Neural cell (in vitro differentiated cells): Measurements from ENCODE around the gene FAM163B. TPM values are rescaled to one million over a fixed set of nuclear protein-coding genes. Genes with fewer than 3 reads are reported as not detected.

Source experiments
- H2AFZ ChIP-seq: fragments of 200-600, 300-800 bp; sonication (generic), shearing (Covaris generic); 2 replicates; pipeline ENCODE4 v1.6.0; 2014; ENCODE audit warnings: low read depth, mild to moderate bottlenecking, antibody characterized with exemption, low read length, moderate library complexity
- H3F3A ChIP-seq: fragments of 200-600 bp; shearing (Covaris generic); 2 replicates; pipeline ENCODE4 v1.6.1; 2016; ENCODE audit warnings: mild to moderate bottlenecking, moderate library complexity, mixed read lengths, antibody characterized with exemption, low read length; ENCODE audit not compliant: insufficient read depth, poor library complexity, severe bottlenecking
- H3K27ac ChIP-seq: fragments of 200-600, 300-800 bp; sonication (generic), shearing (Covaris generic); 2 replicates; pipeline ENCODE4 v1.5.1; 2014; ENCODE audit warnings: mild to moderate bottlenecking, low read length, moderate library complexity
- H3K27me3 ChIP-seq: fragments of 300-800, 200-600 bp; sonication (generic), shearing (Covaris generic); 2 replicates; pipeline ENCODE4 v1.6.0; 2014; ENCODE audit warnings: mild to moderate bottlenecking, low read depth, low read length, moderate library complexity; ENCODE audit not compliant: insufficient read depth
- H3K36me3 ChIP-seq: fragments of 300-800, 200-600 bp; sonication (generic), shearing (Covaris generic); 2 replicates; pipeline ENCODE4 v1.5.1; 2014; ENCODE audit warnings: mild to moderate bottlenecking, antibody characterized with exemption, low read length, moderate library complexity; ENCODE audit not compliant: insufficient read depth
- H3K4me2 ChIP-seq: fragments of 300-800, 200-600 bp; sonication (generic), shearing (Covaris generic); 2 replicates; pipeline ENCODE4 v1.6.0; 2014; ENCODE audit warnings: mild to moderate bottlenecking, low read length
- H3K4me3 ChIP-seq: fragments of 300-800, 200-600 bp; sonication (generic), shearing (Covaris generic); 2 replicates; pipeline ENCODE4 v1.5.1; 2014; ENCODE audit warnings: mild to moderate bottlenecking, low read length, moderate library complexity
- H3K79me2 ChIP-seq: fragments of 200-600 bp; shearing (Covaris generic); replicated peaks from 2 replicates; pipeline ENCODE4 v1.6.0; 2014; ENCODE audit warnings: mild to moderate bottlenecking, low read length, moderate library complexity; ENCODE audit not compliant: insufficient read depth
- H3K9ac ChIP-seq: fragments of 300-800, 200-600 bp; sonication (generic), shearing (Covaris generic); 2 replicates; pipeline ENCODE4 v1.6.1; 2016; ENCODE audit warnings: mild to moderate bottlenecking, low read length, mixed read lengths
- H3K9me2 ChIP-seq: fragments of 200-600 bp; shearing (Covaris generic); 2 replicates; pipeline ENCODE4 v1.6.1; 2016; ENCODE audit warnings: mild to moderate bottlenecking, low read length, mixed read lengths; ENCODE audit not compliant: insufficient read depth
- H3K9me3 ChIP-seq: fragments of 200-600, 300-800 bp; sonication (generic), shearing (Covaris generic); 2 replicates; pipeline ENCODE4 v1.6.1; 2016; ENCODE audit warnings: mild to moderate bottlenecking, mixed run types, low read length, moderate library complexity, mixed read lengths
- H4K20me1 ChIP-seq: fragments of 200-600 bp; shearing (Covaris generic); 2 replicates; pipeline ENCODE4 v1.6.1; 2016; ENCODE audit warnings: mild to moderate bottlenecking, mixed run types; ENCODE audit not compliant: insufficient read depth
- EP300 ChIP-seq: fragments of 450-650 bp; conservative IDR thresholded peaks from 2 replicates; pipeline ENCODE4 v1.6.1; 2014; ENCODE audit warnings: antibody characterized with exemption, mild to moderate bottlenecking, moderate library complexity; ENCODE audit not compliant: poor library complexity, severe bottlenecking
- EZH2 ChIP-seq: fragments of 200-600, 300-800 bp; shearing (Covaris generic), sonication (generic); IDR thresholded peaks from 2 replicates; pipeline ENCODE4 v1.6.1; 2014; ENCODE audit warnings: antibody characterized with exemption, low read length, borderline replicate concordance, mild to moderate bottlenecking; ENCODE audit not compliant: insufficient read depth, poor library complexity, severe bottlenecking
- MXI1 ChIP-seq: fragments of 450-650 bp; conservative IDR thresholded peaks from 2 replicates; pipeline ENCODE4 v1.6.1; 2014; ENCODE audit warnings: antibody characterized with exemption, mild to moderate bottlenecking; ENCODE audit not compliant: poor library complexity, severe bottlenecking
- POLR2AphosphoS5 ChIP-seq: IDR thresholded peaks from 2 replicates; pipeline ENCODE4 v1.6.1; 2012
- RAD21 ChIP-seq: fragments of 450-650 bp; conservative IDR thresholded peaks from 2 replicates; pipeline ENCODE4 v1.6.1; 2014; ENCODE audit warnings: antibody characterized with exemption, mild to moderate bottlenecking, moderate library complexity
- REST ChIP-seq: IDR thresholded peaks from 2 replicates; pipeline ENCODE4 v1.6.1; 2012; ENCODE audit warnings: borderline replicate concordance
- SMC3 ChIP-seq: fragments of 450-650 bp; conservative IDR thresholded peaks from 2 replicates; pipeline ENCODE4 v1.6.1; 2014; ENCODE audit warnings: antibody characterized with exemption, mild to moderate bottlenecking, moderate library complexity; ENCODE audit not compliant: poor library complexity
- TAF1 ChIP-seq: IDR thresholded peaks from 2 replicates; pipeline ENCODE4 v1.6.1; 2012; ENCODE audit warnings: low read depth
- polyA plus RNA-seq: library from polyadenylated mRNA; depleted of rRNA; stranded (reverse); fragments of >200 nt; gene quantifications from 2 replicates; pipeline ENCODE4 v1.2.3, GENCODE V29; 2014
- TF ChIP-seq, protein P1 (sequence below): fragments of 450-650 bp; IDR thresholded peaks from 2 replicates; pipeline ENCODE4 v1.5.1; 2014; ENCODE audit warnings: antibody characterized with exemption, mild to moderate bottlenecking, moderate library complexity; ENCODE audit not compliant: poor library complexity, severe bottlenecking

FAM163B gene
- polyA plus RNA-seq, 1 donor from 2014 or later, result 1.5 TPM

DNA sequence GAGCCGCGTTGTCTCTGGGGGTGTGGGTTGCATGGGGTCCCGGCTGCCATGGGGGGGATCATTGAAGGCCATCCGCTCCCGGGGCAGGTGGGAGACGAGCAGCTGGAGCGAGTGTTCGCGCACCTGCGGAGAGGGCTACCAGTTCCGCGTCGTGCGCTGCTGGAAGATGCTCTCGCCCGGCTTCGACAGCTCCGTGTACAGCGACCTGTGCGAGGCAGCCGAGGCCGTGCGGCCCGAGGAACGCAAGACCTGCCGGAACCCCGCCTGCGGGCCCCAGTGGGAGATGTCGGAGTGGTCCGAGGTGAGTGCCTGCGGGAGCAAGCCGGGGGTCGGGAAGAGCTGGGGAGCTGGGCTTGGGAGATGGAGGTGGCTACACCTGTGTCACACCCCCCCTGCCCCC is 41.0 kb downstream of the FAM163B start:
- Histone ChIP-seq H3K9me2 (no peaks in the 10 kb centered on the region), H3K36me3 (no peaks in the 10 kb centered on the region), H3K9ac (no peak overlapping the region), H3F3A (no peaks in the 10 kb centered on the region), H3K9me3 (no peaks in the 10 kb centered on the region), H4K20me1 (no peaks in the 10 kb centered on the region), H3K4me2 (no peak overlapping the region), H2AFZ (no peak overlapping the region), H3K4me3 (no peak overlapping the region), H3K79me2 (no peaks in the 10 kb centered on the region), H3K27ac (no peak overlapping the region), H3K27me3 (no peaks in the 10 kb centered on the region)
- TF ChIP-seq EP300 (no peak), TAF1 (no peak), MXI1 (no peak), EZH2 (no peak), RAD21 (no peak), REST (no peak), SMC3 (no peak), POLR2AphosphoS5 (no peak)
- TF ChIP-seq, protein P1, sequence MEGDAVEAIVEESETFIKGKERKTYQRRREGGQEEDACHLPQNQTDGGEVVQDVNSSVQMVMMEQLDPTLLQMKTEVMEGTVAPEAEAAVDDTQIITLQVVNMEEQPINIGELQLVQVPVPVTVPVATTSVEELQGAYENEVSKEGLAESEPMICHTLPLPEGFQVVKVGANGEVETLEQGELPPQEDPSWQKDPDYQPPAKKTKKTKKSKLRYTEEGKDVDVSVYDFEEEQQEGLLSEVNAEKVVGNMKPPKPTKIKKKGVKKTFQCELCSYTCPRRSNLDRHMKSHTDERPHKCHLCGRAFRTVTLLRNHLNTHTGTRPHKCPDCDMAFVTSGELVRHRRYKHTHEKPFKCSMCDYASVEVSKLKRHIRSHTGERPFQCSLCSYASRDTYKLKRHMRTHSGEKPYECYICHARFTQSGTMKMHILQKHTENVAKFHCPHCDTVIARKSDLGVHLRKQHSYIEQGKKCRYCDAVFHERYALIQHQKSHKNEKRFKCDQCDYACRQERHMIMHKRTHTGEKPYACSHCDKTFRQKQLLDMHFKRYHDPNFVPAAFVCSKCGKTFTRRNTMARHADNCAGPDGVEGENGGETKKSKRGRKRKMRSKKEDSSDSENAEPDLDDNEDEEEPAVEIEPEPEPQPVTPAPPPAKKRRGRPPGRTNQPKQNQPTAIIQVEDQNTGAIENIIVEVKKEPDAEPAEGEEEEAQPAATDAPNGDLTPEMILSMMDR, result no peak

- H3K36me3 ChIP-seq, result no peaks in the 10 kb centered on the region
Measured at GRCh38 chr9:133566817-133567216, 42.4 kb downstream of the FAM163B start.

More at GRCh38 chr9:133566817-133567216, 42.4 kb downstream of the FAM163B start:
- no peak overlapping the region for H2AFZ ChIP-seq
- H3K9me3 ChIP-seq, result no peaks in the 10 kb centered on the region
- H4K20me1 ChIP-seq, result no peaks in the 10 kb centered on the region
- no peak overlapping the region for H3K9ac ChIP-seq
- H3K79me2 ChIP-seq, result no peaks in the 10 kb centered on the region
- H3K27me3 ChIP-seq, result no peaks in the 10 kb centered on the region
- no peak for TF ChIP-seq REST
- TF ChIP-seq EP300, result no peak
- TF ChIP-seq SMC3, result no peak
- TF ChIP-seq POLR2AphosphoS5, result no peak
- TF ChIP-seq EZH2, result no peak
- TF ChIP-seq, protein P1, result no peak
- H3K27ac ChIP-seq, result no peak overlapping the region
- H3K4me3 ChIP-seq, result no peak overlapping the region
- no peaks in the 10 kb centered on the region for H3F3A ChIP-seq
- no peaks in the 10 kb centered on the region for H3K9me2 ChIP-seq
- H3K4me2 ChIP-seq, result no peak overlapping the region
